GM15510 (cell line): ENCODE measurements around the gene IL25.

Source experiments
- POLR2A ChIP-seq: IDR thresholded peaks from 3 replicates; pipeline ENCODE4 v1.6.1; 2011; ENCODE audit warnings: borderline replicate concordance; ENCODE audit not compliant: insufficient read length; ENCODE audit errors: extremely low read depth

The IL25 gene

DNA sequence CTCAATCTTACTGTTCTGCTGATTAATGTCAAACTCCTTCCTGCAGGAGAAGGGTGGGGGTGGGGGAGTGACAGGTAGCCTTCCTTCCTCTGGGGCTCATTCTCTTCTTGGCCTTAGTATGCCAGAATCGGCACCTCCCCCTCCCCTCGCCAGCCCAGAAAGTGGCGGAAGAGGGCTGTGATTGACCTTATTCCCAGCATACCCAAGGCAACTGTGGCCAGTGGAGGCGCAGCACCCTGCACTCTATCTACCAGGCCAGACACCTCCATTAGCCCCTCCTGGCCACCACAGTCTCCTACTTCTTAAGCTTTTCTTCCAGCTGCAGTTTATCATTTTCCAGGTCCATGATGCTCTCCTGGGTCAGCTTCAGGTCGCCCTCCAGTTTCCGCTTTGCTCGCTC, 20.0 kb downstream of the IL25 start:
- no peak for TF ChIP-seq POLR2A

DNA sequence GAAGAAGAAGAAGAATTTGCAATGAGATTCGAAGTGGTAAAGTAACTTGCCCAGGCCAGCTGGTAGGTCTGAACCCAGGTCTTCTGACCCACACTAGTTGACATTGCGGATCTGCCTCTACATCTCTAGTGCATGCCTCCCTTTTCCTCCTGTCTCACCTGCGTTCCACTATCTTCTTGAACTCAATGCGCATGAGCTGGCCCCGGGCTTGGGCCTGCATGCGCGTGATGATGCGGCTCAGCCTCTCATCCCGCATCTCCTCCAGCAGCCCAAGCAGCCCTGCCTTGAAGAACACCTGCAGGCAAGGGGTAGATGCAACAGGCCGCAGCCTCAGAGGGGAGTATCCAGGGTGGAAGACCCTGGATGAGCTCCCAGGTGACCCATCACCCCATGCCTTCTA, 23.5 kb downstream of the IL25 start:
- TF ChIP-seq POLR2A, result no peak

DNA sequence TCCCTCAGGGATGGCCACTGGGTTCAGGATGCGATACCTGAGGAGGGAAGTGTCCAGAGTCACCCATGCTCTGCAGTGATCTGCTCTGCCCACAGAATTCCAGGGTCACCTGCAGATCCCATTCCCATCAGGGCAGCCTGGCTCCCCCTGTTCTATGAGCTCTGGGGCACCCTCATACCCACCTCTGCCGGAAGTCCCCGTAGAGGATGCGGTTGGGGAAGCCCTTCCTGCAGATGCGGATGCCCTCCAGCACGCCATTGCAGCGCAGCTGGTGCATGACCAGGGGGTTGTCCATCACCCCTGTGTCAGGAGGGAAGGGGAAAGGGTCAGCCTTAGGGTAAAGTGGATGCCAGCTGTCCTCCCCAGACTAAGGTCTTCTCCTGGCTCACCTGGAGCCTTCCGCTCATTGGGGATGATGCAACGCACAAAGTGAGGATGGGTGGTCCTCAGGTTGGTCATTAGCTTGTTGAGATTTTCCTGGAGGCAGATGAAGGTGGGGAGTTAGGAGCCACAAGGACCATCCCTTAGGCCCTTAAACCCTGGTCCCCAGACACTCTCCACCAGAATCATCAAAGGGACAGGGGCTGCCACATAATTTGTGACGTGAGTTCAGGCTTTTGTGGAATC, 24.3 kb downstream of the IL25 start:
- no peak for TF ChIP-seq POLR2A

DNA sequence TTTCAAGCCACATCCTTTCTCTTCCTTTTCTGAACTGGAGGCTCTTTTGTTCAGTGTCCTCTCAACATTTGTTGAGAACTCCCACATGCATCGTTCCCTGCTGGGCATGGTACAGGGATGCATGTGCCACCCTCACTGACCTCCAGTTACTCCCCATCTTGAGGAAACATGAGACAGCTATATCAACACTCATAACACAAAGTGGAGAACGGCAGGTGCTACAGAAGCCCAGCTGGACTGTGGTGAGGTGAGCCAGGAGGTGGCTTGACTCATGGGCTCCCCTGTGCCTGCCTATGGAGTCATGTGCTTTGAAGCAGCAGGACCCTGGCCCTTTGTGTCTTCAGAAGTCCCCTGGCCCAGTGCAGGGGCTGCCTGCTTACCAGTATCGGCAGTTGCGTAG, 25.7 kb downstream of the IL25 start:
- no peak for TF ChIP-seq POLR2A

DNA sequence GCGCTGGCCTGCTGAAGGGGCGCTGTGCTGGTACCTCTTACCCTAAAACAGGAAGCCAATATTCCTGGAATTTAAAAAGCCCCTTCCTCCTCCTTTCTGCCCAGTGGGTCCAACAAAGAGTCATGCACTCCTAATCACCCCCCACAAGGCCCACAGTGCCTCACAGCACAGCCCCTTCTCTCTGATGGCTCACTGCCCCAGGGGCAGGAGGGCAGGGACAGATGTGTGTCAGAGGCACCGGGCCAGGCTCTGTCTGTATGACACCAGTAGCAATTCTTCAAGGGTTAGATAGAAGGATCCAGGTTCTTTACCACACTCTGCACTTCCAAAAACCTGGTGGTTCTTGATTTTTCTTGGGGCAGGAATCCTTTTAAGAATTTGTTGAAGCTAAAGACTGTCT, 26.5 kb downstream of the IL25 start:
- TF ChIP-seq POLR2A, result no peak

DNA sequence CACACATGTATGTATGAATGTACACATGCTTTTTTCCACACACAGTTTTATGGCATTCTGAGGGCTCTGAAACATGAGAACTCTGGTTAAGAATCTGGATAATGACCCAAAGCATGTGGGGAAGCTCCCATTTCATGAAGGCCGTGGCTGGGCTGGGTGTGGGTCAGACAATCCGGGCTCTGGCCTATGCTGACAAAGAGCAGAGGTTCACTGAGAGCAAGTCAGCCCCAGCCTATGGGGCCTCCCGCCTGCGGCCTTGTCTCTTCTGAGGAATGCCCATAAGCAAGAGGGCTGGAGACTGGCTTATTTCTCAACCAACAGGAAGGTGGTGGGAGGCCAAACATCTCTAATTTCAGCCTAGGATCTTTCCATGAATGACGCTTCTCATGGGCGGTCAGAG, 27.0 kb downstream of the IL25 start:
- no peak for TF ChIP-seq POLR2A

DNA sequence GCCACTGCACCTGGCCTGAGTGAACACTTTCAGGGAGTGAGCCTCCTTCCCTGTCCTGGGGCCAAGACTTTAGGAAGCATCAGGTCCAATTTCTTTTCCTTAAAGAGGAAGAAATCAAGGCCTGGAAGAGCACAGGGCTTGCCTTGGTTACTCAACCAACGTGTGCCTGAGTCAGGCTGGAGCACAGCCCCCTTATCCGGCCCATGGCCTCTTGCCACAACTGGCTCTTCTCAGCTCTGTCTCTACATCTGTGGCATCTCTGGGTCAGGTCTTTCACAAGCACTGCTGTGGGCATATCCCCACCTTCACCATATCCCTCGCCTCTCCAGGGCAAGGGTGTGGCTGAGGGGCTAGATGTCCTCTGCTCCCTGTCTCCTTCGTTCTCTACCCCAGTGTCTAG, 28.7 kb downstream of the IL25 start:
- no peak for TF ChIP-seq POLR2A

DNA sequence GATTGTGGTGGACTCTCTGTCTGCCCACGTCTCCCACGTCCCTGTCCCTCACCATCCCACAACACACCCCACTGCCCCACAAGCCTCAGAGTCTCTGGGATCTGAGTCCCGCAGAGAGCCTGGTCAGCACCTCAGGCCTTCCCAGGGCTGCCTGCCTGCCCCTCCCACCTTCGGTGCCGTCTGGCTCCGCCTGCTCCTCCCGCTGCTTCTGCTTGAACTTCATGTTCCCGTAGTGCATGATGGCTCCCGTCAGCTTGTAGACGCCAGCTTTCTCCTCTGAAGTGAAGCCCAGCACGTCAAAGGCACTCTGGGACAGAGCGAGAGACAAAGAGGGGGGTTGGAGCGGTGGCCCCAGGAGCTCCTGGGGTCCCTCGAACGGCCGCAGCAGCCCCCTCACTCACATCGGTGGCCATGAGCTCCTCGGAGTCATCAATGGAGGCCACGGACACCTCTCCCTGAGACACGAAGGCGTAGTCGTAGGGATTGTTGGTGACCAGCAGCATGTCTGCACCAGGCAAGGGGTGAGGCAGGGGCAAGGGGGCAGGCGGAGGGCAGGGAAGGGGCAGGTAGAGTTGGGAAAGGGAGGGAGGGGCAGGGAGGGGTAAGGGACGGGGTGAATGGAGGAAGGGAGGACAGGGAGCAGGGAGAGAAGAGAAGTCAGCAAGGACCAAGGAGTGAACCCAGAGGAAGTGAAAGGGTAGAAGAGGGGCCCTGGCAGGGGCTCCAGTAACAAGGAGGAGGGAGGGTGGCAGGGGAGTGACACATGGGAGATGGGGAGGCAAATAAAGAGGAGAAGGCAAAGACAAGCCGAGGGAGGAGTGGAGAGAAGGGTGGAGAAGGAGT, 29.9 kb downstream of the IL25 start:
- TF ChIP-seq POLR2A, result no peak

DNA sequence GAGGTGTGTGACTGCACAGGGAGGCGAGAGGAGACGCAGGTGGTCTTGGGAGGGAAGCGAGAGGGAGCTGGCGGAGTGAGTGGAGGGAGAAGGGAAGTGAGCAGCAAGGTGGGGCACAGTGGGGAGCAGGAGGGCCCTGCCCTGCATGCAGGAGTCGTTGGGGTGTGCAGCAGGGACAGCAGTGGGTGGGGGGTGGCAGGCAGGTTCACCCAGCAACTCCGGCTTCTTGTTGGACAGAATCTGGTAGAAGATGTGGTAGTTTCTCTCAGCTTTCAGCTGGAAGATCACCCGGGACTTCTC, 30.5 kb downstream of the IL25 start:
- no peak for TF ChIP-seq POLR2A

DNA sequence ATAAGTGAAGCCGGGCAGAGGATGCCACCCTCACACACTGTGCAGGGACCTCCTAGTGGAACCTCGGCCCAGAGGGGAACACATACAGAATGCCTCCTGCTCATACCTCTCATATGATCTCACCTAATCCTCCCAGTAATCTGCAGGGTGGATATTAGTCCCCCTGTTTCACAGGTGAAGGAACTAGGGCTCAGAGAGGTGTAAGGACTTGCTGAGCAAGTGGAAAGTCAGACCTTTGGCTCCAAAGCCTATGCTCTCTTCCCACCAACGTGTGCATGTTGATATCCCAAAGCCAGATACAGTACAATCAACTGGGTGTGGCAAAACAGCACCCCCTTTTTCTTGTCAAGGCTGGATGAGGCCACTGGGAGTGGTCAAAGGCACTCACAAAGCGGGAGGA, 31.3 kb downstream of the IL25 start:
- no peak for TF ChIP-seq POLR2A

DNA sequence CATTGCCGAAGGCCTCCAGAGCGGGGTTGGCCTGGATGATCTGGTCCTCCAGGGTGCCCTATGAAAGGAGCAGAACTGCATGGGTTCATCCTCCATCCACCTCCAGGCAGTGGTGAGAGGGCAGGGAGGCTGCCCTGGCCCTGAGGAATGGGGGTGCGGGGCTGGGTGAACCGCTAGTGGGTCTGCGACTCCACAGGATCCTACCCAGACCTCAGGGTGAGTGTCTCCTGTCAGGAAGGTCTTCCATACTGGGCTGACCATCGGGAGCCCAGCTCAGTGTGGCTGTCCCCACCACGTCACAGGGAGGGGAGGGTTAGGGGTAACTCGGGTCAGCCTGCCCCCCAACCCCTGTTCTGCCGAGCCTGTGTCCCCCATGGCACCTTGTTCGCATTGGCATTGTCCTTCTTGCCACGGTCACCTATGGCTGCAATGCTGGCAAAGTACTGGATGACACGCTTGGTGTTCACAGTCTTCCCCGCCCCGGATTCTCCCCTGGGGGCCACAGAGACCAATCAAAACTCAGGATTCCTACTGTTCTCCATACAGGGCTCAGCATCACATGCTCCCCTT, 31.8 kb downstream of the IL25 start:
- no peak for TF ChIP-seq POLR2A

DNA sequence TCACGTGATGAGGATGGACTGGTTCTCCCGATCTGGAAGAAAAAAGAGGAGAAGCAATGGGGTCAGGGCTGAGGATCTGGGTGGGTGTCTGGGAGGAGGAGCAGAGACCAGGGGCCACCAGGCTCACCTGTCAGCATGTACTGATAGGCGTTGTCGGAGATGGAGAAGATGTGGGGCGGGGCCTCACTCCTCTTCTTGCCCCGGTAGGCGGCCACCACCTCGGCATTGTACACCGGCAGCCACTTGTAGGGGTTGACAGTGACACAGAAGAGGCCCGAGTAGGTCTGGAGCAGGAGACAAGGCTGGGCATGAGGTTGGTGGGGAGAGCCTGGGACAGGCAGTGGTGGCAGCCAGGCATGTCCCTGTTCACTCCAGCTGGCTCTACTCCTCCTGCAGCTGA, 32.5 kb downstream of the IL25 start:
- no peak for TF ChIP-seq POLR2A

DNA sequence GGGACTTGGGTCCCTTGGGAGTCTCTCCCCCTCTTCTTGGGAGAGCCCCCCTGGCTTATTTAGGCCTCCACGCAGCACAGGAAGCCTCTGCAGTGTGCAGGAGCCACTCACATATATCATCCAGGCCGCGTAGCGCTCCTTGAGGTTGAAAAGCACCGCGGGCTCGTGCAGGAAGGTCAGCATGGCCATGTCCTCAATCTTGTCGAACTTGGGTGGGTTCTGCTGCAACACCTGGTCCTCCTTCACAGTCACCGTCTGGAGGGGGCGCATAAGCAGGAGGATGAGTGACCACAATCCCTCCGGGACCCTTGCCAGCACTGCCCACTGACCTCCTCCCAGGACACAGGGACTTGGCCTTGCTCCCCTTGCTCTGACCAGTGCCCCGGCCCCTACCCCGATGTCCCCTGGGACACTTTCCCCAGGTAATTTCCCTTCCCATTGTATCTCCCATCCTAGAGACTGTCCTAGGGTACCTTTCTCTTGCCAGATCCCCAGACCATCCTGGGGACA, 33.0 kb downstream of the IL25 start:
- TF ChIP-seq POLR2A, result no peak

DNA sequence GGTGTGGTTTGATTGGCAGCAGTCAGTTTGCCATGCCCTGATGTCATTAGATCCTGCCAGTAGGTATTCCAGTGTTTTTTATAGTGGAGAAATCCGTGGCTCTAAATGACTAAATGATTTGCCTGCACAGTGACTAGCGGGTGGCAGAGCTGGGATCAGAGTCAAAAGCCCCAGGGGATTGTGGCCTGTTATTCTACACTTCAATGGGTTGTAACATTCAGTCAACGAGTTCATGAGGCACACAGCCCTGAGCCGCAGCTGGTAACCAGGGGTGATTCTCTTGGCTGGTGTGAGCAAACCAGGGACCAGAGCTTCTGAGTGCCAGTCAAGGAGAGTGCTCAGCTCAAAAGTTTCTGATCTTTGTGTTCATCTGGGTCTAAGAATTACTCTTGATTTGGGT, 33.6 kb downstream of the IL25 start:
- TF ChIP-seq POLR2A, result no peak

DNA sequence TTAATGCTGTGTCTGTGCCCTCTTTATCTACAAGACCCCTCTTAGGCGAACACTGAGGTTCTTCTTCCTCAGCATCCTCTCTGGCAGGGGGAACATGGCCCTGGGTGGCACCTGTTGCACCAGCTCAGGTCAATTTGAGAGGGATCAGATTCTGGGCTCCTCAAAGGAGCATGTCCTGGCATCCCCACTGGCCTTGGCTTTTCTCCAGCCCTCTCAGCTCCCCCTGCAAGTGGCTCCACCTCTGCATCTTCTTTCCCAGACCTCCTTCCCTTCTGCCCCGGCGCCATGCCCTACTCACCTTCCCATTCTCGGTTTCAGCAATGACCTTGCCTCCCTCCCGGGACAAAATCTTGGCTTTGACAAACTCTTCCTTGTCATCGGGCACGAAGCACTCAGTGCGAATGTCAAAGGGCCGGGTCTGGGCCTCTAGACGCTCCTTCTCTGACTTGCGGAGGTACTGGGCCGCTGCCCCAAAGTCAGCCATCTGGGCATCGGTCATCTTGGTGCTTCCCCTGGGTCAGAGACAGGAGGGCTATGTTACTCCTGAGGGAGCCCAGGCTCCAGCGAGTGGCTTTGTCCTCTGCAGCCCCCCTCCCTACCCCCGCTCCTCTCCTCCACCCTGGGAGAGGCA, 34.2 kb downstream of the IL25 start:
- TF ChIP-seq POLR2A, result no peak
